Dedifferentiated amniotic fluid mesenchymal stem cell (primary cell): ENCODE results near the gene AP2B1.
A peak's percentile ranks its signal among the peaks of the same experiment; 100 is the strongest.
"Not testable (repeated sequence)": the region's sequence is repeated elsewhere in the genome, so short reads cannot be mapped to it uniquely, and the experiment has no call there.

Experiments
- DNase-seq: peaks from one replicate; pipeline ENCODE4 v3.0.0-alpha.2; 2016; ENCODE audit errors: extremely low spot score

Gene AP2B1

GRCh38 chr17:35587074-35587961, at the start of gene AP2B1:
Gene AP2B1, plus strand, starts transcription at chr17:35587322. Its CDS starts 6,709 bp downstream, at chr17:35594031.
- peak; percentile 87 for DNase-seq

DNA sequence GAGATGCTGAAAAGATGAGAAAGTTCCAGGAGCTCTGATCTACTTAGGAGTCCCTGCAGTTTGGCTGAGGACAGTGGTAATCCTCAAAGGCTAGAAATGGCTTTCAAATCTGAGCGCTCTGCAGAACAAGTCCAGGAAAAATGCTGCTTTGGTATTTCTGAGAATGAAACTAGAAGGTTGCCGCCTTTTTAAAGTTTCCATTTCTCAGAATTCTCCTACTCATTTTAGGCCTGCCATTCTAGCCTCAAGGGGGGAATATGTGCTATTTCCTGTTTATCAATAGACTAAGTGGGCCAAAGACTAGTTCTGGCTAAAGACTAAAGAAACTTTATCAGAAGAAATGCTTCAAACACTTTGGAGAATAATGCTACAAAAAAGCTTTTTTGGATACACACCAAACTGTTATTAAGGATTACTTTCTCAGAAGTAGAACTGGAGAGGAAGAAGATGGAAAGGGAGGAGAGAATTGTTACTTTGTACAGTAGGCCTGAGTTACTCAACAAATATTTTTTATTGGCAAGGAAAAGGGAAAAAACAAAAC, 49.5 kb upstream of the AP2B1 start, which contains the start of gene SLFN12L:
SLFN12L (minus strand) TSS at position 78 of the 541 bp plus-strand sequence. CDS start 15,314 bp downstream, outside the sequence.
- no peak for DNase-seq

DNA sequence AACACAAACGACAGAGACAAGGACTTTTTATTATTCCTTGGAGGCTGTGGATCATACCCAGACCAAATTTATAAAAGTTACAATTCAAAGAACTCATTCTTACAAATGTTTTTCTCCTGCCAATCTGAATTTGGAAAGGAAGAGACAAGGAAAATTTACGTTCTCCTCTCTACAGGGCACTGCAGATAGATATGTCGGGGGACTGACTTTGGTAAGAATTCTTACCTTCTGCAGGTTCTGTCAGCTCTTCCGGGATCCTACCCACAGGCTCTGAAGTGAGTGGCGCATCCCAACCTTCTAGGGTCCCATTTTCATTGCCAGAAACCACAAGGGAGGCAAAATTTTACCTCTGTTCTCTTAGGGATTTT, 47.5 kb upstream of the AP2B1 start:
- DNase-seq = no peak

GRCh38 chr17:35540589-35541404, 46.3 kb upstream of the AP2B1 start:
- DNase-seq = peak; percentile 66

- no peak for DNase-seq
These were observed 45.7 kb upstream of the AP2B1 start for GRCh38 chr17:35541434-35541833.

DNA sequence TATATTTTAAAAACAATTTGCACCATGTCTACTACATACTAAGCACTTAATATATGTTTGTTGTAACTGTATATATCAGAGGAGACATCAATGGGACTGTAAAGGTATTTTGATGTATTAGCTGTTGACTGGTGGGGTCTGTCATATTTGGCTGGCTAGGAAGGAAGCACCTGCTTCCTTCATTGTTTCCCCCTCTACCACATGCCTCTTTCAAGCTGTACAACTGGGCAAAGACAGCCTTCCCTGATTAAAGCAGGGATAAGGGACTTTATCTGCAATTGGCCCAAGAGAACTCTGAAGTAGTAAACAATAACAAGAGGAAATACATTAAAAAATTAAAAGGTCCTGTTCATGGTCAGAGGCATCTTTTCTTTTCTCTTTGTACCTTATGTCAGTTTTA, 44.1 kb upstream of the AP2B1 start:
- no peak for DNase-seq

DNA sequence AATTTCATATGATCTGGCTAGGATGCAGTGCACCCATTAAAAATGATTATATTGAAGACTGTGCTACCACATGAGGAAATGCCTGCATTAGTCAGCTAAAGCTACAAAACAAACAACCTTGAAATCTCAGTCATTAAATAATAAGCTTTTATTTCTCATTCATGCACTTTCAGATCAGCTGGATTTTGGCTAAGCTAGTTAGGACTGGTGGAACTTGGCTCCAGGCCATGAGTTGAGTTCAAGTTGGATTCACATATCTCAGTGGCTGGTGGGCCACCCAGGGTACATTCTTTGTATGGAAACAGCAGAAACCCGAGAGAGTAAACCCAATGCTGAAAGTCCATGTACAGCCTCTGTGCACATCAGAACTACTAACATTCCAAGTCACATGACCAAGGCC, 43.3 kb upstream of the AP2B1 start:
- no peak for DNase-seq

GRCh38 chr17:35545150-35545549, 42.0 kb upstream of the AP2B1 start:
- no peak for DNase-seq

DNA sequence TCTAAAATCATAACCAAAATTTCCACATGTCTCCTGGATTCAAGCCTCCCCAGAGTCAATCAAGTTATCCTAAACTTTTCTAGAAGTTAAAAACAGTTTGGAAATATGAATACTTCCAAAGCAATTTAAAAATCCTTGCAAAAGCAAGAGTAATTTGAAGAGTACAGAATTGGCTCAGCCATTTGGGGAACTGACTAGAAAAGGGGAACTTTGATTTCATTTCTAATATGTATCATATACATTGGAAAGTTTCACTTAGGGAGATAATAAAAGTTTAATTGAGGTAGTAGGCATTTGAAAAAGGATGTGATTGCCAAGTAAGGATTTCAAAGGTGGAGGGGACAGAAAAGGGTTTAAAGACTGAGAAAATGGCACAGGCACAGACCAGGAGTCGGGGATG, 40.6 kb upstream of the AP2B1 start:
- no peak for DNase-seq

- no peak for DNase-seq
These were observed 38.8 kb upstream of the AP2B1 start for GRCh38 chr17:35548208-35548810.

- no peak for DNase-seq
These were observed 38.1 kb upstream of the AP2B1 start for GRCh38 chr17:35548978-35549377.

- no peak for DNase-seq
These were observed 33.8 kb upstream of the AP2B1 start for GRCh38 chr17:35553310-35553709.

GRCh38 chr17:35554668-35555067, 32.5 kb upstream of the AP2B1 start:
- no peak for DNase-seq

GRCh38 chr17:35555691-35556090, 31.4 kb upstream of the AP2B1 start:
- DNase-seq = no peak

DNA sequence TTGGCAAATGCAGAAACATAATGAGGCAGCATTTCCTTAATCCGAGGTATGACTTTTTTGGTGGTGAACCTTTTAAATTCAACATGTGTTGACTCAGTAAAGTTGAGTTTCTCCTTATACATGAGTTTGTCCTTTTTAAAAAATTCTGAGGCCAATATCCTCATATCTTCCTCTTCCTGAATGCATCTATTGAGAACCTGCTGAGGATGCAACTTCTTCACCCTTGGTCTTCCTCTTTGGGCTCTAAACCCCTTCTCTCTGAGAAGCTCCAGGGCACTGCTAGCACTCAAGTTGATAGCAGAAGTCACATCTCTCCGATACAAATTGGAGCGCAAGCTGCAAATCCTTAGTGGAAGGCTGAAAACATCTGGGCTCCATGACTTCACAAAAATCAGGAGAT, 29.8 kb upstream of the AP2B1 start:
- DNase-seq = no peak

- DNase-seq = no peak
These were observed 27.5 kb upstream of the AP2B1 start for GRCh38 chr17:35559495-35560210.

DNA sequence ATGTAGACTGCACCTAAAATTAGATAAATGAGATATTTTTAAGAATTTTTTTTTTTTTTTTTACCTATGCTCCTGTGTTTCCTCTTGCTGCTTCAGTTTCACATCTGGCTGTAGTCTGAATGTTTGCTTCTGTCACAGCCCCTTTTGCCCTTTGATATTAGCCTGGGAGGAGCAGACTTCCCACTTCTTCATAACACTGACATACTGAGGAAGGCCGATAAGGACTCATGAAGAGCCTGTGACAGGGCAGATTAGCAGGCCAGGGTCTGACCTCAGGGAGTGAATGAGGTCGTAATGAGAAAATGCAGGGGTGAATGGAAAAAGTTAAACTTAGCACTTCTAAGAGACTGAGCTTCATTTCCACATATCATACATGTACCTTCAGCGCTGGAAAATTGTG, 26.4 kb upstream of the AP2B1 start, which contains the start of gene SLFN14:
SLFN14 (minus strand) TSS at position 117 of the 400 bp plus-strand sequence. CDS start 2,757 bp downstream, outside the sequence.
- DNase-seq = no peak

- not testable (repeated sequence) for DNase-seq
These were observed 23.9 kb upstream of the AP2B1 start for GRCh38 chr17:35563181-35563580.

GRCh38 chr17:35566968-35567367, 20.2 kb upstream of the AP2B1 start:
- DNase-seq = no peak

DNA sequence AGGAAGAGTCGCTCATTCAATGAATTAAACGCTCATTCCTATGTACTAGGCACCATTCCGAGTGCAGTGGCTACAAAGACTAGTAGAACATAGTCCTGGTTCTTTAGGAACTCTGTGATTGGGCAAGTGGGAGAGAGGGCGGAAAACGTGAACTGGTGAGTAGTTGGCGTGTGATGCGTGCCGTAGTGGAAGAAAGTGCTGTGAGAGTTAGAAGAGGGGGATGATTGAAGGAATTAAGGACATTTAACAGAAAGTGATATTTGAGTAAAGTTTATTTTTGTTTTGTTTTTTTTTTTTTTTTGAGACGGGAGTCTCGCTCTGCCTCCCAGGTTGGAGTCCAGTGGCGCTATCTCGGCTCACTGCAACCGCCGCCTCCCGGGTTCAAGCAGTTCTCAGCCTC, 18.6 kb upstream of the AP2B1 start:
- DNase-seq = no peak

- DNase-seq = no peak
These were observed 17.7 kb upstream of the AP2B1 start for GRCh38 chr17:35569405-35569804.
